ENCODE results near the gene RNF149.
A peak's percentile ranks its signal among the peaks of the same experiment; 100 is the strongest.

Gene RNF149

GRCh38 chr2:101270700-101271259, 37.7 kb downstream of the RNF149 start:
- no peak overlapping the region for H3K27ac Mint-ChIP-seq

GRCh38 chr2:101267671-101268656, 40.5 kb downstream of the RNF149 start:
- H3K9me3 Mint-ChIP-seq = no peaks in the 10 kb centered on the region
- H3K4me1 Mint-ChIP-seq = peaks cover 11 to 20% of the 10 kb centered on the region in 2 donors
- ATAC-seq (replicated peaks) = peak; percentile 66 to 72
- no peaks in the 10 kb centered on the region for H3K27me3 Mint-ChIP-seq
- H3K27ac Mint-ChIP-seq = peak overlapping the region; percentile 44
- DNase-seq = no peak
- no peak overlapping the region for H3K4me3 Mint-ChIP-seq
- peaks cover 30 to 43% of the 10 kb centered on the region in 2 donors for H3K36me3 Mint-ChIP-seq

More at GRCh38 chr2:101270700-101271259, 37.7 kb downstream of the RNF149 start:
- ATAC-seq (replicated peaks) (no peak), DNase-seq (no peak)
- no peak overlapping the region for H3K4me3 Mint-ChIP-seq
- H3K4me1 Mint-ChIP-seq = peaks cover 7 to 14% of the 10 kb centered on the region in 2 donors
- no peaks in the 10 kb centered on the region for H3K9me3 Mint-ChIP-seq
- no peaks in the 10 kb centered on the region for H3K27me3 Mint-ChIP-seq
- peaks cover 20 to 32% of the 10 kb centered on the region in 2 donors for H3K36me3 Mint-ChIP-seq

GRCh38 chr2:101265893-101266499, 42.5 kb downstream of the RNF149 start:
- no peaks in the 10 kb centered on the region for H3K9me3 Mint-ChIP-seq
- no peak overlapping the region for H3K27ac Mint-ChIP-seq
- H3K36me3 Mint-ChIP-seq = peaks cover 34 to 44% of the 10 kb centered on the region in 2 donors
- DNase-seq (no peak), ATAC-seq (replicated peaks) (no peak)
- peaks cover 13 to 24% of the 10 kb centered on the region in 2 donors for H3K4me1 Mint-ChIP-seq
- no peak overlapping the region for H3K4me3 Mint-ChIP-seq
- H3K27me3 Mint-ChIP-seq = no peaks in the 10 kb centered on the region

GRCh38 chr2:101264360-101264939, 44.1 kb downstream of the RNF149 start:
- Mint-ChIP-seq H3K36me3 (peaks cover 27 to 40% of the 10 kb centered on the region in 2 donors), H3K27me3 (no peaks in the 10 kb centered on the region), H3K4me3 (no peak overlapping the region), H3K4me1 (peaks cover 13 to 24% of the 10 kb centered on the region in 2 donors), H3K9me3 (no peaks in the 10 kb centered on the region), H3K27ac (no peak overlapping the region)
- ATAC-seq (replicated peaks) (no peak), DNase-seq (no peak)

GRCh38 chr2:101263377-101263800, 45.1 kb downstream of the RNF149 start:
- Mint-ChIP-seq H3K4me1 (peaks cover 15 to 24% of the 10 kb centered on the region in 2 donors), H3K4me3 (no peak overlapping the region), H3K36me3 (peaks cover 35 to 46% of the 10 kb centered on the region in 2 donors), H3K27ac (no peak overlapping the region), H3K27me3 (no peaks in the 10 kb centered on the region), H3K9me3 (no peaks in the 10 kb centered on the region)
- DNase-seq = no peak
- ATAC-seq (replicated peaks) = no peak

GRCh38 chr2:101262142-101262541, 46.4 kb downstream of the RNF149 start:
- DNase-seq (no peak), ATAC-seq (replicated peaks) (no peak)
- Mint-ChIP-seq H3K4me1 (peaks cover 9 to 13% of the 10 kb centered on the region in 2 donors), H3K9me3 (no peaks in the 10 kb centered on the region), H3K27me3 (no peaks in the 10 kb centered on the region), H3K27ac (no peak overlapping the region), H3K4me3 (no peak overlapping the region), H3K36me3 (peaks cover 32 to 41% of the 10 kb centered on the region in 2 donors)

- peaks cover 32 to 34% of the 10 kb centered on the region in 2 donors for H3K36me3 Mint-ChIP-seq
- ATAC-seq (replicated peaks) = no peak
- H3K27ac Mint-ChIP-seq = no peak overlapping the region
Observed at GRCh38 chr2:101258804-101259203, 49.7 kb downstream of the RNF149 start.

GRCh38 chr2:101256316-101256715, 52.2 kb downstream of the RNF149 start:
- Mint-ChIP-seq H3K27ac (no peak overlapping the region), H3K36me3 (peaks cover 23 to 25% of the 10 kb centered on the region in 2 donors), H3K27me3 (no peaks in the 10 kb centered on the region), H3K4me1 (peaks cover 22 to 37% of the 10 kb centered on the region in 2 donors), H3K9me3 (no peaks in the 10 kb centered on the region), H3K4me3 (no peak overlapping the region)
- DNase-seq (no peak), ATAC-seq (replicated peaks) (no peak)

More at GRCh38 chr2:101258804-101259203, 49.7 kb downstream of the RNF149 start:
- DNase-seq = no peak
- H3K9me3 Mint-ChIP-seq = no peaks in the 10 kb centered on the region
- no peak overlapping the region for H3K4me3 Mint-ChIP-seq
- H3K4me1 Mint-ChIP-seq = peaks cover 18 to 34% of the 10 kb centered on the region in 2 donors
- H3K27me3 Mint-ChIP-seq = no peaks in the 10 kb centered on the region

GRCh38 chr2:101255501-101255900, 53.0 kb downstream of the RNF149 start:
- H3K4me3 Mint-ChIP-seq = no peak overlapping the region
- no peak for DNase-seq
- peaks cover 24 to 44% of the 10 kb centered on the region in 2 donors for H3K4me1 Mint-ChIP-seq

GRCh38 chr2:101253703-101254450, 54.6 kb downstream of the RNF149 start:
- Mint-ChIP-seq H3K27me3 (no peaks in the 10 kb centered on the region), H3K4me1 (peaks cover 21 to 44% of the 10 kb centered on the region in 2 donors), H3K36me3 (peaks cover 19 to 21% of the 10 kb centered on the region in 2 donors), H3K27ac (peak overlapping the region; percentile 95), H3K9me3 (no peaks in the 10 kb centered on the region), H3K4me3 (peak overlapping the region; percentile 94 to 96)
- ATAC-seq (replicated peaks) (no peak), DNase-seq (no peak)

More at GRCh38 chr2:101255501-101255900, 53.0 kb downstream of the RNF149 start:
- Mint-ChIP-seq H3K27ac (no peak overlapping the region), H3K27me3 (no peaks in the 10 kb centered on the region), H3K9me3 (no peaks in the 10 kb centered on the region), H3K36me3 (peaks cover 23 to 25% of the 10 kb centered on the region in 2 donors)
- ATAC-seq (replicated peaks) = no peak

GRCh38 chr2:101253013-101253702, 55.3 kb downstream of the RNF149 start:
- Mint-ChIP-seq H3K4me1 (peaks cover 21 to 44% of the 10 kb centered on the region in 2 donors), H3K27ac (peak overlapping the region; percentile 95), H3K4me3 (peak overlapping the region; percentile 94 to 96), H3K9me3 (no peaks in the 10 kb centered on the region), H3K27me3 (no peaks in the 10 kb centered on the region), H3K36me3 (peaks cover 15 to 17% of the 10 kb centered on the region in 2 donors)
- ATAC-seq (replicated peaks) (peak; percentile 74 to 79), DNase-seq (peak; percentile 59)

- ATAC-seq (replicated peaks) = peak; percentile 91 to 93
- peaks cover 14 to 15% of the 10 kb centered on the region in 2 donors for H3K36me3 Mint-ChIP-seq
- no peaks in the 10 kb centered on the region for H3K27me3 Mint-ChIP-seq
- peaks cover 21 to 44% of the 10 kb centered on the region in 2 donors for H3K4me1 Mint-ChIP-seq
- no peaks in the 10 kb centered on the region for H3K9me3 Mint-ChIP-seq
- H3K27ac Mint-ChIP-seq = peak within 1 kb of the TSS; percentile 95
- DNase-seq = peak; percentile 97
- H3K4me3 Mint-ChIP-seq = peak within 1 kb of the TSS; percentile 94 to 96
Observed at GRCh38 chr2:101252408-101253012, 56.0 kb downstream of the RNF149 start, which contains the start of gene CNOT11. CNOT11 (plus strand) TSS chr2:101252886; CDS start chr2:101252965, 79 bp downstream.
